Endothelial cell of umbilical vein (primary cell): ENCODE results near the gene SGK1. TPM values are rescaled to one million over a fixed set of nuclear protein-coding genes. Genes with fewer than 3 reads are reported as not detected.
"Not testable (repeated sequence)": the region's sequence is repeated elsewhere in the genome, so short reads cannot be mapped to it uniquely, and the experiment has no call there.

ENCODE experiments used
- BruUV-seq: library from RNA; stranded (reverse); fragments of 400-500 nt; replicated peaks from 2 replicates; lab custom pipeline; 2021; lab: Mats Ljungman, UMichigan
- CTCF ChIA-PET: fragments of 300-600, 350-600 bp; sonication (Branson Sonifier 250); formaldehyde crosslinking; loops from one replicate; lab custom pipeline; 2021; ENCODE audit warnings: antibody characterized with exemption, inconsistent platforms; lab: Charles Lee
- POLR2A ChIA-PET: fragments of 300-600, 350-600 bp; sonication (Branson Sonifier 250); formaldehyde crosslinking; loops from one replicate; lab custom pipeline; 2021; ENCODE audit warnings: antibody characterized with exemption, inconsistent platforms; lab: Charles Lee
- DNase-seq: peaks from one replicate; pipeline ENCODE4 v3.0.0-alpha.2; 2011; ENCODE audit warnings: low read depth, low spot score
- FAIRE-seq: peaks from 2 replicates; lab custom pipeline; 2011; peaks lifted over from hg19 to GRCh38; lab: Jason Lieb, UNC
- H2AFZ ChIP-seq: 2 replicates; pipeline ENCODE4 v1.6.0; 2012; ENCODE audit warnings: low read depth, low read length, control low read depth, inconsistent platforms
- H3K27ac ChIP-seq: 2 replicates; pipeline ENCODE4 v1.5.1; 2011; ENCODE audit warnings: low read depth, mild to moderate bottlenecking, control low read depth, low read length, moderate library complexity; ENCODE audit not compliant: insufficient read depth
- H3K27me3 ChIP-seq, 2 experiments: 2 replicates each; pipeline versions ENCODE4 v1.6.0 to v1.6.1; 2011; ENCODE audit warnings: low read length in 2 of 2, mixed read lengths in 1 of 2; ENCODE audit not compliant: control insufficient read depth in 2 of 2, insufficient read depth in 2 of 2
- H3K36me3 ChIP-seq, 2 experiments: 2 replicates in 1 of 2; 3 replicates in 1 of 2; pipeline ENCODE4 v1.5.1; 2011; ENCODE audit warnings: low read length in 2 of 2, mild to moderate bottlenecking in 1 of 2, moderate library complexity in 1 of 2; ENCODE audit not compliant: control insufficient read depth in 2 of 2, insufficient read depth in 2 of 2; ENCODE audit errors: extremely low read depth in 1 of 2
- H3K4me1 ChIP-seq: 3 replicates; pipeline ENCODE4 v1.5.1; 2011; ENCODE audit warnings: mild to moderate bottlenecking, low read length; ENCODE audit not compliant: control insufficient read depth, insufficient read depth; ENCODE audit errors: extremely low read depth
- H3K4me2 ChIP-seq: 2 replicates; pipeline ENCODE4 v1.6.1; 2011; ENCODE audit warnings: low read length, control low read depth, mixed read lengths; ENCODE audit not compliant: insufficient read depth
- H3K4me3 ChIP-seq, 3 experiments: fragments of 200-600 bp in 1 of 3; sonication (generic), shearing (Covaris generic) in 1 of 3; replicated peaks in 1 of 3; 2 replicates each; pipeline ENCODE4 v1.5.1; 2011 to 2016; ENCODE audit warnings: control low read depth in 3 of 3, low read length in 3 of 3, mild to moderate bottlenecking in 2 of 3, inconsistent platforms in 1 of 3, low read depth in 1 of 3, moderate library complexity in 1 of 3; ENCODE audit not compliant: insufficient read depth in 1 of 3
- H3K79me2 ChIP-seq: 2 replicates; pipeline ENCODE4 v1.6.0; 2012; ENCODE audit warnings: low read length, inconsistent platforms; ENCODE audit not compliant: control insufficient read depth, insufficient read depth
- H3K9ac ChIP-seq: replicated peaks from 2 replicates; pipeline ENCODE3; 2011; ENCODE audit warnings: low read length, control low read depth; ENCODE audit not compliant: insufficient read depth; ENCODE audit errors: extremely low read depth
- H3K9me1 ChIP-seq: replicated peaks from 3 replicates; pipeline ENCODE4 v1.6.0; 2011; ENCODE audit warnings: mild to moderate bottlenecking, low read length; ENCODE audit not compliant: control insufficient read depth, insufficient read depth; ENCODE audit errors: extremely low read depth
- H3K9me3 ChIP-seq: replicated peaks from 2 replicates; pipeline ENCODE4 v1.5.1; 2012; ENCODE audit warnings: low read length, inconsistent platforms; ENCODE audit not compliant: control insufficient read depth, insufficient read depth
- H4K20me1 ChIP-seq: replicated peaks from 2 replicates; pipeline ENCODE3; 2011; ENCODE audit warnings: mild to moderate bottlenecking, low read length; ENCODE audit not compliant: control insufficient read depth, insufficient read depth; ENCODE audit errors: extremely low read depth
- EZH2 ChIP-seq: IDR thresholded peaks from 2 replicates; pipeline ENCODE4 v1.6.1; 2012; ENCODE audit warnings: borderline replicate concordance, low read depth, mild to moderate bottlenecking, moderate library complexity, low read length, inconsistent platforms; ENCODE audit not compliant: severe bottlenecking
- FOS ChIP-seq: IDR thresholded peaks from 2 replicates; pipeline ENCODE4 v1.6.1; 2011; ENCODE audit warnings: mild to moderate bottlenecking, low read length, moderate library complexity, borderline replicate concordance; ENCODE audit not compliant: insufficient read depth
- GATA2 ChIP-seq: IDR thresholded peaks from 2 replicates; pipeline ENCODE4 v1.7.0; 2011; ENCODE audit warnings: low read depth, mild to moderate bottlenecking, moderate library complexity, mixed read lengths, low read length; ENCODE audit not compliant: insufficient read length, insufficient read depth
- JUN ChIP-seq: IDR thresholded peaks from 2 replicates; pipeline ENCODE4 v1.6.1; 2011; ENCODE audit warnings: borderline replicate concordance, low read depth; ENCODE audit not compliant: insufficient read length, insufficient read depth
- MAX ChIP-seq: IDR thresholded peaks from 2 replicates; pipeline ENCODE4 v1.6.1; 2011; ENCODE audit not compliant: insufficient read depth, insufficient read length
- MYC ChIP-seq: IDR thresholded peaks from one replicate; pipeline ENCODE4 v1.6.1; 2011; ENCODE audit warnings: mild to moderate bottlenecking, low read depth, low read length
- POLR2AphosphoS5 ChIP-seq: IDR thresholded peaks from 2 replicates; pipeline ENCODE4 v1.6.1; 2012; ENCODE audit warnings: low read depth, mild to moderate bottlenecking, control low read depth, low read length, moderate library complexity; ENCODE audit not compliant: insufficient read depth
- dilution Hi-C: fragments of 300-500 bp; cut with MboI; formaldehyde crosslinking; loops from one replicate; pipeline ENCODE4 v1.15.0; 2019; ENCODE audit warnings: low sequenced_read_pairs; ENCODE audit not compliant: extremely low pct_ligation_motif_present
- intact Hi-C: fragments of 100-400 bp; cut with micrococcal nuclease; formaldehyde crosslinking; loops from one replicate; pipeline ENCODE4 v1.10.0; 2022
- polyA plus RNA-seq, 4 experiments: library from polyadenylated mRNA; depleted of rRNA in 3 of 4; stranded (reverse) in 3 of 4; unstranded in 1 of 4; fragments of >200 nt; gene quantifications; 2 replicates each; pipeline versions ENCODE4 v1.2.1 to v1.2.3, GENCODE V29; 2011 to 2012; ENCODE audit warnings: missing spikeins in 1 of 4
- total RNA-seq: library from RNA; stranded (reverse); gene quantifications from 2 replicates; pipeline ENCODE4 v1.2.3, GENCODE V29; 2021

SGK1 gene
- total and polyA plus RNA-seq, 2 donors (not counting 3 experiments of a cell fraction or from before 2014, with no cell fraction given): 121 to 128 TPM

- H3K9ac ChIP-seq: no peak overlapping the region
- H3K4me3 ChIP-seq: no peak overlapping the region
- H3K36me3 ChIP-seq: no peaks in the 10 kb centered on the region
- H3K9me3 ChIP-seq: no peaks in the 10 kb centered on the region
- no TSS peak for BruUV-seq
- intact Hi-C loops (no loop called here), dilution Hi-C loops (no loop called here)
- no peak overlapping the region for H2AFZ ChIP-seq
- no peaks in the 10 kb centered on the region for H3K79me2 ChIP-seq
- ChIA-PET POLR2A (no interaction called here), CTCF (no interaction called here)
- H3K4me1 ChIP-seq: no peaks in the 10 kb centered on the region
- FAIRE-seq (no peak), DNase-seq (no peak)
- no peak overlapping the region for H3K27ac ChIP-seq
- H3K4me2 ChIP-seq: no peak overlapping the region
- no peaks in the 10 kb centered on the region for H3K27me3 ChIP-seq
- H4K20me1 ChIP-seq: no peaks in the 10 kb centered on the region
- TF ChIP-seq FOS (no peak), EZH2 (no peak), MYC (no peak), MAX (no peak), GATA2 (no peak), JUN (no peak), POLR2AphosphoS5 (no peak)
- H3K9me1 ChIP-seq: no peaks in the 10 kb centered on the region
Observed at GRCh38 chr6:134256862-134257261, 61.0 kb downstream of the SGK1 start.

- dilution Hi-C loops, H3K4me3 ChIP-seq, H3K4me1 ChIP-seq, H3K27ac ChIP-seq, H3K4me2 ChIP-seq, H3K36me3 ChIP-seq, H3K79me2 ChIP-seq, H4K20me1 ChIP-seq, H3K9ac ChIP-seq, FAIRE-seq, CTCF ChIA-PET, POLR2A ChIA-PET, H3K9me3 ChIP-seq, DNase-seq, intact Hi-C loops, BruUV-seq, H2AFZ ChIP-seq, H3K9me1 ChIP-seq, H3K27me3 ChIP-seq: not testable (repeated sequence)
Observed at GRCh38 chr6:134255280-134255679, 62.6 kb downstream of the SGK1 start.
